H1 (cell line): Measurements from ENCODE around the gene HES3.

Experiments used
- BCL11A ChIP-seq, 2 experiments: IDR thresholded peaks; one replicate each; pipeline ENCODE4 v1.6.1; 2011; ENCODE audit warnings: low read depth in 2 of 2, low read length in 2 of 2, mild to moderate bottlenecking in 2 of 2
- CREB1 ChIP-seq: IDR thresholded peaks from 2 replicates; pipeline ENCODE4 v1.6.1; 2012; ENCODE audit warnings: inconsistent platforms
- CTCF ChIP-seq, 3 experiments: IDR thresholded peaks; 1 replicate in 2 of 3; 2 replicates in 1 of 3; pipeline versions ENCODE4 v1.5.1 to v1.6.1; 2011; ENCODE audit warnings: low read length in 3 of 3, mild to moderate bottlenecking in 3 of 3, inconsistent platforms in 2 of 3, low read depth in 1 of 3, moderate library complexity in 1 of 3; ENCODE audit not compliant: insufficient read depth in 1 of 3; ENCODE audit errors: control extremely low read depth in 1 of 3
- EP300 ChIP-seq, 2 experiments: IDR thresholded peaks; 1 replicate in 1 of 2; 2 replicates in 1 of 2; pipeline ENCODE4 v1.6.1; 2011 to 2012; ENCODE audit warnings: low read depth in 2 of 2, low read length in 2 of 2, mild to moderate bottlenecking in 2 of 2, borderline replicate concordance in 1 of 2, inconsistent platforms in 1 of 2, moderate library complexity in 1 of 2
- EZH2 ChIP-seq: fragments of 200-600 bp; sonication (generic); IDR thresholded peaks from 2 replicates; pipeline ENCODE4 v1.7.1; 2012; ENCODE audit warnings: low read depth, mild to moderate bottlenecking, moderate library complexity, low read length, inconsistent platforms; ENCODE audit not compliant: severe bottlenecking
- FOSL1 ChIP-seq: IDR thresholded peaks from 2 replicates; pipeline ENCODE4 v1.6.1; 2011; ENCODE audit warnings: mild to moderate bottlenecking, low read depth, low read length, moderate library complexity; ENCODE audit not compliant: insufficient read depth
- HDAC2 ChIP-seq, 2 experiments: fragments of 300-600 bp in 1 of 2; sonication (generic) in 1 of 2; IDR thresholded peaks; 2 replicates each; pipeline ENCODE4 v1.6.1; 2011 to 2012; ENCODE audit warnings: low read depth in 2 of 2, low read length in 2 of 2, mild to moderate bottlenecking in 2 of 2, moderate library complexity in 2 of 2, borderline replicate concordance in 1 of 2, inconsistent platforms in 1 of 2
- POLR2AphosphoS5 ChIP-seq: IDR thresholded peaks from 2 replicates; pipeline ENCODE4 v1.6.1; 2011; ENCODE audit warnings: low read depth, low read length
- RAD21 ChIP-seq, 2 experiments: IDR thresholded peaks in 1 of 2; conservative IDR thresholded peaks in 1 of 2; 2 replicates each; pipeline ENCODE4 v1.6.1; 2011; ENCODE audit warnings: low read depth in 2 of 2, low read length in 2 of 2, improper control_type of control experiment in 1 of 2, inconsistent platforms in 1 of 2, mild to moderate bottlenecking in 1 of 2, moderate library complexity in 1 of 2
- RXRA ChIP-seq: IDR thresholded peaks from 2 replicates; pipeline ENCODE4 v1.6.1; 2011; ENCODE audit warnings: low read depth, mild to moderate bottlenecking, low read length, moderate library complexity; ENCODE audit not compliant: insufficient read depth
- SIN3A ChIP-seq, 2 experiments: IDR thresholded peaks in 1 of 2; conservative IDR thresholded peaks in 1 of 2; 2 replicates each; pipeline ENCODE4 v1.6.1; 2011 to 2012; ENCODE audit warnings: low read length in 2 of 2, improper control_type of control experiment in 1 of 2, low read depth in 1 of 2, mild to moderate bottlenecking in 1 of 2
- SP2 ChIP-seq: IDR thresholded peaks from 2 replicates; pipeline ENCODE4 v1.6.1; 2012; ENCODE audit warnings: mild to moderate bottlenecking, low read length, inconsistent platforms
- TAF1 ChIP-seq: IDR thresholded peaks from 2 replicates; pipeline ENCODE4 v1.6.1; 2011; ENCODE audit warnings: mild to moderate bottlenecking, low read depth, low read length

GRCh38 chr1:6294890-6295556 lies 51.0 kb downstream of the HES3 start:
- TF ChIP-seq SP2 = no peak
- TF ChIP-seq CTCF (IDR thresholded peaks at IDR 0.05; ENCODE audit: control extremely low read depth in 1 of 3, insufficient read depth in 1 of 3, low read depth in 1 of 3, low read length in 3 of 3) = no peak
- no peak for TF ChIP-seq POLR2AphosphoS5
- TF ChIP-seq EP300 (IDR thresholded peaks at IDR 0.05; ENCODE audit: borderline replicate concordance in 1 of 2, low read depth in 2 of 2, low read length in 2 of 2) = no peak
- TF ChIP-seq EZH2 = no peak
- TF ChIP-seq CREB1 = no peak
- no peak for TF ChIP-seq RAD21 (IDR thresholded peaks at IDR 0.05 in 1 of 2, conservative IDR thresholded peaks at IDR 0.05 in 1 of 2; ENCODE audit: low read depth in 2 of 2, low read length in 2 of 2)
- no peak for TF ChIP-seq HDAC2 (IDR thresholded peaks at IDR 0.05; ENCODE audit: borderline replicate concordance in 1 of 2, low read depth in 2 of 2, low read length in 2 of 2)
- TF ChIP-seq RXRA = no peak
- no peak for TF ChIP-seq TAF1
- no peak for TF ChIP-seq SIN3A (conservative IDR thresholded peaks at IDR 0.05 in 1 of 2, IDR thresholded peaks at IDR 0.05 in 1 of 2; ENCODE audit: low read depth in 1 of 2, low read length in 2 of 2)
- TF ChIP-seq FOSL1 = no peak
- no peak for TF ChIP-seq BCL11A (IDR thresholded peaks at IDR 0.05; ENCODE audit: low read depth in 2 of 2, low read length in 2 of 2)
